SK-N-MC (cell line): ENCODE measurements around the gene F2RL1.

Experiments
- EZH2 ChIP-seq: fragments of 200-600 bp; sonication (generic); IDR thresholded peaks from one replicate; pipeline ENCODE4 v1.6.1; 2017; ENCODE audit warnings: antibody characterized with exemption
- POLR2AphosphoS5 ChIP-seq: IDR thresholded peaks from 2 replicates; pipeline ENCODE4 v1.6.1; 2012; ENCODE audit warnings: mild to moderate bottlenecking, low read depth, low read length, borderline replicate concordance

- TF ChIP-seq EZH2, result no peak
- no peak for TF ChIP-seq POLR2AphosphoS5
Observed at GRCh38 chr5:76861612-76862011, 42.8 kb downstream of the F2RL1 start.
